GM19467 (cell line): Measurements from ENCODE around the gene MAPK11.

Experiments used
- ATAC-seq: cut with Tn5 transposase; IDR thresholded peaks from one replicate; pipeline ENCODE4 v1.9.1; 2021; ENCODE audit warnings: mild to moderate bottlenecking, moderate library complexity; ENCODE audit not compliant: unreplicated experiment

Gene MAPK11

GRCh38 chr22:50296658-50297490 is 26.7 kb upstream of the MAPK11 start:
- no peak for ATAC-seq

- no peak for ATAC-seq
Measured at GRCh38 chr22:50294319-50294656, 24.1 kb upstream of the MAPK11 start.

DNA sequence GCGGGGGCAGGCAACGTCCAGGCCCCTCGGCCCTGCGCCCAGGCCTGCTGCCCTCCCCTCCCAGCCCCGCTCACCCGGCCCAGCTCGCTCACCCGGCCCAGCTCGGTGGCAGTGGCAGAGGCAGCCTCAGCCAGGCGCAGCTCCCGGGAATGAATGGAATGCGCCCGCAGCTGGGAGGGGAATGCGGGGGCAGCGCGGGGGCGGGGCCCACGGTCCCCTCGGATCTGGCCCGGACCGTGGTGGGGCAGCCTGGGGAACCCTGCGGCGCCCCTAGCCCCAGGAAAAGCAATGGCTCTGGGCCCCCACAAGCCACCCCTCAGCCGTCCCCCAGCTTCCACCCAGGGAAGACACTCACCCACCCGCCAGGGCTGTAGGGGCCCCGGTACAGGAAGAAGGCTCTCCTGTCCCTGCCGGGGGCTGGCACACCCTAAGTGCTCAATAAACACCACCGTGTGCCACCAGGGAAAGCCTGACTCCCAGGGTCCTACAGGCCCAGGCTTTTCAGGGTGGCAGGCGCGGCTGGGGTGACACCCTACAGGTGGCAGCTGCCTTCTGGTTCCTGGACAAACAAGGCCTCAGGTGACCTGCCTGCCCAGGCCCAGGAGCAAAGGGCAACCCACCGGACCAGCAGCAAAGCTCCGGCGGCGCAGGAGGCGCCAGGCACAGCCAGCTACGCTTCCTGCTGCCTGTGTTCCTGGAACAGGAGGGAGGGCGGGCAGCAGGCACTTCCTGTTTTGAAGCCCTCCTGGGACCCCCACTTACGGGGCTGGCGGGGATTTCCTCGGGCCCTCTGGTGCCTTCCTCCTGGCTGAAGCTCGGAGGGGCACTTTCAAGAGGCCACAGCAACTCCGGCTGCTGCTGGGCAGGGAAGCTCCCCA is 23.5 kb upstream of the MAPK11 start:
- ATAC-seq: no peak

DNA sequence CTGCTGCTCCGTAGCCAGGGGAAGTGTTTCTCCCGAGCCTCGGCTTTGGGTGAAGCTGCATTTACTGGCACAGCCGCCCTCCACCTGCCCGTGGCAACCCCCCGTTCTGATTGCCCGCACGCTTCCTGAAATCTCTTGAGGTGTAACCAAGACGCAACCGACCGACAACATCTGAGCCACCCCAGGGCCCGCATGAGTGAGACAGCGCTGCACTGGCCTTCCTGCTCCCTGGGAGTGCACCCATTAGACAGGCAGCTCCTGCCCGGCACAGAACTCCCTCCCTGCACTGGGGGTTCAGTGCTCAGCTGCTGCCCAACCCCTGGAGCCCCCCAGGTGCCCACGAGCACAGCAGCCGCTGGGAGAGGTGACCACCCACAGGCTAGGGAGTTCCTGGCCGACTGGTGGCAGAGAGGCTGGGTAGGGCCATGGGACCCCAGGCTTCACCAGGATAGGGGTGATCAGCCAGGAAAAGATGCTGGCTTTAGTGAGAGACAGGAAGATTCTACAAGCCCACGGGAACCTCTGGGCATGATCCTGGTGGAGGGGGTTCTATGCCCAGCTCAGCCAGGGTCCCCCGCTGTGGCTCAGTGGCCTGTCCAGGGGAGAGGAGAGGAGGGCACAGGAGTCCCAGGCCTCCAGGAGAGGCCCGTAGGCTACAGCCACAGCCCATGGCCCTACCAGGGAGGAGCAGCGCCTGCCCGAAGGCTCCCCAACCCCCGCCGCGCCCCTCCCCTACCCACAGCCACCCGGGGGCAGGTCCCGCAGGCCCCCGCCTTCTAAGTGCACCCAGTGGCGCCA is 22.7 kb upstream of the MAPK11 start:
- no peak for ATAC-seq

GRCh38 chr22:50289942-50290630 is 19.9 kb upstream of the MAPK11 start:
- ATAC-seq: no peak

- ATAC-seq: no peak
Measured at GRCh38 chr22:50289151-50289941, 19.2 kb upstream of the MAPK11 start.

- no peak for ATAC-seq
Measured at GRCh38 chr22:50287731-50288130, 17.6 kb upstream of the MAPK11 start.

GRCh38 chr22:50286701-50287318 is 16.6 kb upstream of the MAPK11 start:
- ATAC-seq: no peak

DNA sequence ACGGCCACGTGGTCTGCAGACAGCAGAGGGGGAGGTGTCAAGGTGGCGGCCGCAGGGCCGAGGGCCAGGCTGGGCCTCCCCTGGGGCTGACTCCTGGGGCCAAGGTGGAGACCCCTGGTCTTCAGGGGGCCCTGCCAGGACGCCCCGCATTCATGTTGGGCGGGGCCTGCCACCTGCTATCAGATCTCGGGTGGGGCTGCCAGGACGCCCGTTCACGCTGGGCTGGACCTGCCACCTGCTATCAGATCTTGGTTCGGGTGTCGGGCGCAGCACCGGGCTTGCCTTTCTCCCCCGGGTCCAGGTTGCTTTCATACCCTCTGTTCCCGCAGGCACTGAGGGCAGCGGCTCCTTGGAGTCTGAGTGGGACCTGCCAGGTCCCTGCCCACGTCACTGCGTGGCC is 16.1 kb upstream of the MAPK11 start:
- ATAC-seq: no peak

GRCh38 chr22:50285568-50286229 is 15.5 kb upstream of the MAPK11 start:
- no peak for ATAC-seq

- ATAC-seq: no peak
Measured at GRCh38 chr22:50284479-50284878, 14.3 kb upstream of the MAPK11 start.

DNA sequence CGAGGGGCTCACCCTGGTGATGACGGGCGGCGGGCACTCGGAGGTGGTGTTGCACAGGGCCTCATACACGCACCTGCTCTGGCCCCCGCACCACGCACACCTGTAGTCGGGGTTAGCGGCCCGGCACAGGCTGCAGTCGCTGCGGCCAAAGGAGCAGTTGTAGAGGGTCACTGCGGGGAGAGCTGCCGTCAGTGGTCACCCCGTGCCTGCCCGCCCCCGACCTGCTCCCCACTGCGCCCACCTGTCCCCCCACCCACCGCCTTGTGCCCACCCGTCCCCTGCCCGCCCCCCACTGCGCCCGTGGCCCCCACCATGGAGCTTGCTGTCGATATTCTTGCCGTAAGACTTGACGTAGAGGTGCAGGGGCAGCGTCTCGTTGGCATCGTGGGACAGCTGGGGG is 13.6 kb upstream of the MAPK11 start:
- ATAC-seq: no peak

- no peak for ATAC-seq
Measured at GRCh38 chr22:50282361-50283155, 12.4 kb upstream of the MAPK11 start.

- no peak for ATAC-seq
Measured at GRCh38 chr22:50281957-50282356, 11.8 kb upstream of the MAPK11 start.

- no peak for ATAC-seq
Measured at GRCh38 chr22:50281384-50281760, 11.2 kb upstream of the MAPK11 start.

DNA sequence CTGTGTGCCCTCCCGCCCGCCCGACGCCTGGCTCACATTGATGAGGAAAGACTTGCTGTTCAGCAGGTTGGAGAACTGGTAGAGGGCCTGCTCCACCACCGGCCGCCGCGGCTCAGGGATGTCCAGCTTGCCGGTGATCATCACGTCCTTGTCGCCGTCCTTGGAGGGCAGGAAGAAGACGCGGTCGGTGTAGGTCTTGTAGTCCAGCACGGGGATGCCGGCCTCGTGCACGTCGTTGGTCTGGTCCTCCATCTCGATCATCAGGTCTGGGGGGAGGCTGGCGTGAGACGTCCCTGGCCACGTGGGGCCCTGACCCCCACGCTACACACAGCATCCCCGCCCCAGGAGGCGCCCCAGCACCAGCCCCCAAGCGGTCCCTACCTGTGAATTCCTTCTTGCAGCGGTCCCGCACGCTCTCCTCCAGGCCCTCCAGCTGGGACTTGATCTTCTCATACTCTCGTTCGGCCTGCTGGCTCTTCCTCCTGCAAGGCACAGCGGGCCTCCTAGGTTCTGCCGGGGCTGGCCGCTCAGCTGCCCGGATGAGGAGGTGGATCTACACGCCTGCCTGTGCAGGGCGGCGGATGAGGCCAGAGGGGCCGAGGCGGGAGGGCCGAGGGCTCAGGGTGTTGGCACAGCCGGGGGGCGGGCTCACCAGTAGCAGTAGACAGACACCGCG is 10.7 kb upstream of the MAPK11 start:
- ATAC-seq: no peak

DNA sequence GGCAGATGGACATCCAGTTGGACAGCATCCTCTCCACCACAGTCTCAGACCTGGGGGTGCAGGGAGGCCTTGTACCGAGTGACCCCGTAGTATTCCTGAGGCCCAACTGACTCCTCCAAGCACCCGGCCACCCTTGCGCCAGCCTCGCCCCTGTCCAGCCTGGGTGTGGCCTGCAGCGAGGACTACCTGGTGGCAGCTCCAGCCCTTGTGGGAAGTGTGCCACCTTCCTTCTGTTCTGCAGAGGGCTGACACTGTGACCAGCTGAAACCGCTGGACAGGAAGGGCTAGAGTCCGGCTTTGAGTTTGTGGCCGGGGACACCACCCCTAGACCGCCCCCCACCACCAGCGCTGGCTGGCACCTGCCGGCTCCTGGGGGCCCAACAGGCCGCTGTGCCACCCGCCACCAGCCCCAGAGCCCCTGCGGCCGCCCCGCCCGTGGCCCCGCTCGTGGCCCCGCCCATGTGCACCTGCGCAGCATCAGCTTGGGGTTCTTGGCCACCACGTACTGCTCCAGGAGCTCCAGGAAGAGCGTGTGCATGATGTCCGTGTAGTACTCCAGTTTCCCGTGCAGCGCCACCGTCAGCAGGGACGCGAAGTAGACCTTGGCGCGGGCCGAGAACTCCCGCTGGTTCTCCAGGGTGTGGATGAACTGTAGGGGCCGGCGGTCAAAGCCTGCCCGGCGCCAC is 10.0 kb upstream of the MAPK11 start:
- ATAC-seq: no peak
